C4-2B (cell line): ENCODE data around the gene CCN5.

ENCODE experiments used
- ZFX ChIP-seq: fragments of 450-650 bp; IDR thresholded peaks from 2 replicates; pipeline ENCODE4 v1.6.1; 2017
- TF ChIP-seq, protein P1 (sequence below): fragments of 450-650 bp; conservative IDR thresholded peaks from 2 replicates; pipeline ENCODE4 v1.5.1; 2017; ENCODE audit warnings: mild to moderate bottlenecking

DNA sequence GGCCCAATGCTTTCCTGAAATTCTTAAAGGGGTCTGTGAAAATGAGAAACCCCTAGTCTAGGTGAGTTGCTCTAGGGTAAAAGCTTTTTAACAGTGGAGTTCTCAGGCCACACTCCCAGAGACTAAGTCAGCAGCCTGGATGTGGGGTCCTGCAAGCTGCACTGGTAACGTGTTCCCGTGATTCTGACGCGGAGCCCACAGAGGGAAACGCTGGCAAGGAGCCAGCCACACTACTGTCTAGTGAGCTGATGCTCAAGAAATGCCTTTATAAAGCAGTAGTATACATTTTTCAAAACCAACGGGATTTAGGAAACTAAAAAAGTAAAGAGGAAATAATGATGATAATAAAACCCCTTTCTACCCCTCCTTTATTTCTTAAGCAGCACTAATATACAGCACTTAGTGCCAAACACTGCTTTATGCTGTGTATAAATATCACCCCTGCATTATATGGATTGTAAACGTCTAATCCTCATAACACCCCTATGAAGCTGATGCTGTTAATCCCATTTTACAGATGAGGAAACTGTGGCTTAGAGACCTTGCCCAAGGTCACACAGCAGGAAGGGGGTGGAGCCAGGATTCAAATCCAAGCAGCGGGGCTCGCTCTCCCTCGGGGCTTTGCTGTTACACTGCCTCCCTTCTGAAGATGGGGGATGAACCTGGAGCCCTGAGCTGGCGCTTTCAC, 55.5 kb downstream of the CCN5 start:
- TF ChIP-seq, protein P1, sequence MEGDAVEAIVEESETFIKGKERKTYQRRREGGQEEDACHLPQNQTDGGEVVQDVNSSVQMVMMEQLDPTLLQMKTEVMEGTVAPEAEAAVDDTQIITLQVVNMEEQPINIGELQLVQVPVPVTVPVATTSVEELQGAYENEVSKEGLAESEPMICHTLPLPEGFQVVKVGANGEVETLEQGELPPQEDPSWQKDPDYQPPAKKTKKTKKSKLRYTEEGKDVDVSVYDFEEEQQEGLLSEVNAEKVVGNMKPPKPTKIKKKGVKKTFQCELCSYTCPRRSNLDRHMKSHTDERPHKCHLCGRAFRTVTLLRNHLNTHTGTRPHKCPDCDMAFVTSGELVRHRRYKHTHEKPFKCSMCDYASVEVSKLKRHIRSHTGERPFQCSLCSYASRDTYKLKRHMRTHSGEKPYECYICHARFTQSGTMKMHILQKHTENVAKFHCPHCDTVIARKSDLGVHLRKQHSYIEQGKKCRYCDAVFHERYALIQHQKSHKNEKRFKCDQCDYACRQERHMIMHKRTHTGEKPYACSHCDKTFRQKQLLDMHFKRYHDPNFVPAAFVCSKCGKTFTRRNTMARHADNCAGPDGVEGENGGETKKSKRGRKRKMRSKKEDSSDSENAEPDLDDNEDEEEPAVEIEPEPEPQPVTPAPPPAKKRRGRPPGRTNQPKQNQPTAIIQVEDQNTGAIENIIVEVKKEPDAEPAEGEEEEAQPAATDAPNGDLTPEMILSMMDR: no peak
- no peak for TF ChIP-seq ZFX
